ENCODE data around the gene RPS27. TPM values are rescaled to one million over a fixed set of nuclear protein-coding genes. Genes with fewer than 3 reads are reported as not detected.
A peak's percentile ranks its signal among the peaks of the same experiment; 100 is the strongest.
"Not testable (repeated sequence)": the region's sequence is repeated elsewhere in the genome, so short reads cannot be mapped to it uniquely, and the experiment has no call there.

The RPS27 gene
- total RNA-seq, 2 experiments from 2014 or later = 2,339 to 2,449 TPM

GRCh38 chr1:153991151-153991630, 629 bp downstream of the RPS27 start:
- H3K27ac Mint-ChIP-seq = peak overlapping the region; percentile 97
- no peaks in the 10 kb centered on the region for H3K9me3 Mint-ChIP-seq
- peaks cover 42% of the 10 kb centered on the region for H3K4me1 Mint-ChIP-seq (ENCODE audit: low read depth)
- CTCF ChIA-PET = interaction anchor here (0.6 to 0.8 kb wide), 2 partner anchors 198 to 281 kb away, joined by 3 to 5 read pairs; no protein-coding TSS in a partner anchor
- H3K27me3 Mint-ChIP-seq (ENCODE audit: low read depth) = no peaks in the 10 kb centered on the region
- no peak for DNase-seq
- intact Hi-C loops (cut with micrococcal nuclease) = loop anchor here (2.0 to 5.0 kb wide), 3 partner anchors 264 to 336 kb away; partner anchors contain the start of genes ATP8B2, HAX1 and INTS3
- peak overlapping the region; percentile 93 for H3K4me3 Mint-ChIP-seq
- peaks cover 51% of the 10 kb centered on the region for H3K36me3 Mint-ChIP-seq (ENCODE audit: low read depth)

- peaks cover 37% of the 10 kb centered on the region for H3K4me1 Mint-ChIP-seq (ENCODE audit: low read depth)
- no peak for DNase-seq
Measured at GRCh38 chr1:153991806-153992205, 1.2 kb downstream of the RPS27 start.

DNA sequence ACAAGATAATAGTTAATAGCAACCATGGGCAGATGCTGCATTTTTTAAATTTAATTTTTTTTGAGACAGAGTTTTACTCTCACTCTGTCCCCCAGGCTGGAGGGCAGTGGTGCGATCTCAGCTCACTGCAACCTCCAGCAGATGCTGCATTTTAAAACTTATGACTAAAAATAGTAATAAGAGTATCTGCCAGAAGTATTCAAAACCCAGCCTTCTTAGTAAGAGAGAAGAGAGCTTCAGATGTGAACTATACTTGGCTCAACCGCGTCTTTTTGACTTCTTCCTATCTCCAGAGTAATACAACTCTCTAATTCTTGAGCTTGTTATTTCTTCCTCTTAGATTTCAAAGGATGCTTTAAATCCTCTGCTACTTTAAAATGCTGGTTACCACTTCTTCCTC, 4.6 kb downstream of the RPS27 start:
- Mint-ChIP-seq H3K4me1 (ENCODE audit: low read depth) (peaks cover 26% of the 10 kb centered on the region), H3K4me3 (no peak overlapping the region), H3K27ac (no peak overlapping the region), H3K27me3 (ENCODE audit: low read depth) (no peaks in the 10 kb centered on the region), H3K9me3 (no peaks in the 10 kb centered on the region), H3K36me3 (ENCODE audit: low read depth) (peaks cover 52% of the 10 kb centered on the region)
- intact Hi-C loops (cut with micrococcal nuclease) = no loop called here
- CTCF ChIA-PET = interaction anchor here (1.4 to 1.5 kb wide), 2 partner anchors 8 to 109 kb away, joined by 3 read pairs; no protein-coding TSS in a partner anchor
- no peak for DNase-seq

More at GRCh38 chr1:153991806-153992205, 1.2 kb downstream of the RPS27 start:
- Mint-ChIP-seq H3K27me3 (ENCODE audit: low read depth) (no peaks in the 10 kb centered on the region), H3K9me3 (no peaks in the 10 kb centered on the region), H3K4me3 (peak overlapping the region; percentile 93), H3K36me3 (ENCODE audit: low read depth) (peaks cover 52% of the 10 kb centered on the region), H3K27ac (peak overlapping the region; percentile 97)
- CTCF ChIA-PET = interaction anchor here (0.6 kb wide), 2 partner anchors 198 to 320 kb away, joined by 3 to 5 read pairs; no protein-coding TSS in a partner anchor
- intact Hi-C loops (cut with micrococcal nuclease) = loop anchor here (2.0 to 5.0 kb wide), 3 partner anchors 265 to 335 kb away; partner anchors contain the start of genes ATP8B2, HAX1 and INTS3

GRCh38 chr1:153995640-153996039, 5.1 kb downstream of the RPS27 start:
- H3K4me3 Mint-ChIP-seq = no peak overlapping the region
- intact Hi-C loops (cut with micrococcal nuclease) = no loop called here
- DNase-seq = no peak
- CTCF ChIA-PET = interaction anchor here (1.4 kb wide), 1 partner anchor 9 kb away, joined by 3 read pairs; no protein-coding TSS in a partner anchor
- H3K4me1 Mint-ChIP-seq (ENCODE audit: low read depth) = peaks cover 24% of the 10 kb centered on the region
- peaks cover 50% of the 10 kb centered on the region for H3K36me3 Mint-ChIP-seq (ENCODE audit: low read depth)
- H3K9me3 Mint-ChIP-seq = no peaks in the 10 kb centered on the region
- no peak overlapping the region for H3K27ac Mint-ChIP-seq
- no peaks in the 10 kb centered on the region for H3K27me3 Mint-ChIP-seq (ENCODE audit: low read depth)

DNA sequence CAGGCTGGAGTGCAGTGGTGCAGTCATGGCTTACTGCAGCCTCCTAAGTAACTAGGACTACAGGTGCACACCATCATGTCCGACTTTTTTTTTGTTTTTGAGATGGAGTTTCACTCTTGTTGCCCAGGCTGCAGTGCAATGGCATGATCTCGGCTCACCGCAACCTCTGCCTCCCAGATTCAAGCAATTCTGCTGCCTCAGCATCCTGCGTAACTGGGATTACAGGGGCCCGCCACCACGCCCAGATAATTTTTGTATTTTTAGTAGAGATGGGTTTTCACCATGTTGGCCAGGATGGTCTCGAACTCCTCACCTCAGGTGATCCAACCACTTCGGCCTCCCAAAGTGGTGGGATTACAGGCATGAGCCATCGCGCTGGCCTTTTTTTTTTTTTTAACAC, 6.3 kb downstream of the RPS27 start:
- H3K4me3 Mint-ChIP-seq; H3K27ac Mint-ChIP-seq; DNase-seq; intact Hi-C loops (cut with micrococcal nuclease); H3K27me3 Mint-ChIP-seq (ENCODE audit: low read depth); H3K9me3 Mint-ChIP-seq: not testable (repeated sequence)
- H3K36me3 Mint-ChIP-seq (ENCODE audit: low read depth) = peaks cover 38% of the 10 kb centered on the region
- H3K4me1 Mint-ChIP-seq (ENCODE audit: low read depth) = peaks cover 19% of the 10 kb centered on the region
- CTCF ChIA-PET = interaction anchor here (0.7 kb wide), 1 partner anchor 76 kb away, joined by 4 read pairs; no protein-coding TSS in a partner anchor

DNA sequence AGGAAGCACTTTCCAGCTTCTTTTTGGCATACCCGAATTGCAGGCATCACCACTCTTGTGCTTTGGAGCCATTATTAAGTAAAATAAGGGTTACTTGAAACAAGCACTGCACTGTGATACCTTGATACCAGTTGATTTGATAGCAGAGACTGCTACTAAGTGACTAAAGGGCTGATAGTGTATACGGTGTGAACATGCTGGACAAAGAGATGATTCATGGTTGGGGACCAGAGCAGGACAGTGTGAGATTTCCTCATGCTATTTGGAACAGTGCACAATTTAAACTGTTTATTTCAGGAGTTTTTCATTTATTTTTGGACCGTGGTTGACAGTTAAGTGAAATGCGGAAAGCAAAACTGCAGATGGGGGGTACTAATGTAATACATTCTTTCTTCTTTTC, 9.9 kb downstream of the RPS27 start:
- peaks cover 6% of the 10 kb centered on the region for H3K36me3 Mint-ChIP-seq (ENCODE audit: low read depth)
- H3K27me3 Mint-ChIP-seq (ENCODE audit: low read depth) = no peaks in the 10 kb centered on the region
- intact Hi-C loops (cut with micrococcal nuclease) = no loop called here
- no peak for DNase-seq
- peaks cover 1% of the 10 kb centered on the region for H3K4me1 Mint-ChIP-seq (ENCODE audit: low read depth)
- no peak overlapping the region for H3K27ac Mint-ChIP-seq
- H3K9me3 Mint-ChIP-seq = no peaks in the 10 kb centered on the region
- CTCF ChIA-PET = no interaction called here
- H3K4me3 Mint-ChIP-seq = no peak overlapping the region

GRCh38 chr1:154006136-154006535, 15.6 kb downstream of the RPS27 start:
- intact Hi-C loops (cut with micrococcal nuclease) = no loop called here
- Mint-ChIP-seq H3K9me3 (no peaks in the 10 kb centered on the region), H3K4me1 (ENCODE audit: low read depth) (no peaks in the 10 kb centered on the region), H3K36me3 (ENCODE audit: low read depth) (no peaks in the 10 kb centered on the region), H3K27me3 (ENCODE audit: low read depth) (no peaks in the 10 kb centered on the region), H3K27ac (no peak overlapping the region), H3K4me3 (no peak overlapping the region)
- no peak for DNase-seq
- CTCF ChIA-PET = no interaction called here

- intact Hi-C loops (cut with micrococcal nuclease) = loop anchor here (10.0 kb wide), 1 partner anchor 103 kb away; no protein-coding TSS in a partner anchor
- no peaks in the 10 kb centered on the region for H3K9me3 Mint-ChIP-seq
- H3K27ac Mint-ChIP-seq = no peak overlapping the region
Measured at GRCh38 chr1:154012129-154012528, 21.6 kb downstream of the RPS27 start.

DNA sequence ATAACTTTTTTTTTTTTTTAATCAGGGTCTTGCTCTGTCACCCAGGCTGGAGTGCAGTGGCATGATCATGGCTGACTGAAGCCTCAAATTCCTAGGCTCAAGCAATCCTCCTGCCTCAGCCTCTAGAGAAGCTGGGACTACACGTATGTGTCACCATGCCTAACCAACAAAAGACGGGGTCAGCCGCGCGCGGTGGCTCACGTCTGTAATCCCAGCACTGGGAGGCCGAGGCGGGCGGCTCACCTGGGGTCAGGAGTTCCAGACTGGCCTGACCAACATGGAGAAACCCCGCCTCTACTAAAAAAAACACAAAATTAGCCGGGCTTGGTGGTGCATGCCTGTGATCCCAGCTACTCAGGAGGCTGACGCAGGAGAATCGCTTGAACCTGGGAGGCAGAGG, 22.0 kb downstream of the RPS27 start:
- H3K27me3 Mint-ChIP-seq (ENCODE audit: low read depth); H3K27ac Mint-ChIP-seq; H3K9me3 Mint-ChIP-seq; H3K4me3 Mint-ChIP-seq; H3K36me3 Mint-ChIP-seq (ENCODE audit: low read depth); DNase-seq; H3K4me1 Mint-ChIP-seq (ENCODE audit: low read depth); CTCF ChIA-PET: not testable (repeated sequence)
- intact Hi-C loops (cut with micrococcal nuclease) = loop anchor here (10.0 kb wide), 1 partner anchor 102 kb away; no protein-coding TSS in a partner anchor

More at GRCh38 chr1:154012129-154012528, 21.6 kb downstream of the RPS27 start:
- no peak for DNase-seq
- Mint-ChIP-seq H3K36me3 (ENCODE audit: low read depth) (no peaks in the 10 kb centered on the region), H3K27me3 (ENCODE audit: low read depth) (no peaks in the 10 kb centered on the region), H3K4me3 (no peak overlapping the region), H3K4me1 (ENCODE audit: low read depth) (no peaks in the 10 kb centered on the region)
- CTCF ChIA-PET = no interaction called here

DNA sequence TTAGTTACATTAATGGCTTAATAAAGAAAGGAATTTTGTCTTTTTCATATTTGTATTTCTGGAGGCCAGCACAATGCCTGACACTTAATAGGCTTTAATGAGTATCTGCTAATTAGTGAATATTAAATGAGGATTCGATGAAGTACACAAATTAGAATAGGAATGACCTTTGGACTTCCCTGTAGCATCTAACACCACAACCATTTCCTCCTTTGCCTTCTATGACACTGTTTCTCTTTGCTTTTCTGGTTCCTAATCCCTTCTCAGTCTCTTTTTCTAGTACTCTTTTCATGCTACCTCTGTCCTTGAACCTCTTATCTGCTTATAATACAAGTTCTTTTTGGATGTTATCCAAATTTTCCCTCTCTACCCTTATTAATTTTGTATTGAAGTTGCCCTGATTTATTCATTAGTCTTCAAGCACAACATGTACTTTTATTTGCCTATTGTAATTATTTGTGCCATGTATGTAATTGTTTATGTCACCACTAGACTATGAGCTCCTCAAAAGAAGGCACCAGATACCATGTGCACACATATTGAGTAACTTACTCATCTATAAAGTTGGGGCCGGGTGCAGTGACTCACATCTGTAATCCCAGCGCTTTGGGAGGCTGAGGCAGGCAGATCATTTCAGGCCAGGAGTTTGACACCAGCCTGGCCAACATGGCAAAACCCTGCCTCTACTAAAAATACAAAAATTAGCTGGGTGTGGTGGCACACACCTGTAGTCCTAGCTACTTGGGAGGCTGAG, 23.8 kb downstream of the RPS27 start:
- no peak for DNase-seq
- H3K4me1 Mint-ChIP-seq (ENCODE audit: low read depth) = no peaks in the 10 kb centered on the region
- no peak overlapping the region for H3K4me3 Mint-ChIP-seq
- H3K36me3 Mint-ChIP-seq (ENCODE audit: low read depth) = no peaks in the 10 kb centered on the region
- no peaks in the 10 kb centered on the region for H3K27me3 Mint-ChIP-seq (ENCODE audit: low read depth)
- H3K9me3 Mint-ChIP-seq = no peaks in the 10 kb centered on the region
- intact Hi-C loops (cut with micrococcal nuclease) = loop anchor here (10.0 kb wide), 1 partner anchor 100 kb away; no protein-coding TSS in a partner anchor
- CTCF ChIA-PET = interaction anchor here (0.6 kb wide), 1 partner anchor 88 kb away, joined by 3 read pairs; no protein-coding TSS in a partner anchor
- H3K27ac Mint-ChIP-seq = no peak overlapping the region

GRCh38 chr1:154019269-154019668, 28.7 kb downstream of the RPS27 start:
- Mint-ChIP-seq H3K4me1 (ENCODE audit: low read depth) (no peaks in the 10 kb centered on the region), H3K36me3 (ENCODE audit: low read depth) (no peaks in the 10 kb centered on the region), H3K27ac (no peak overlapping the region), H3K27me3 (ENCODE audit: low read depth) (no peaks in the 10 kb centered on the region), H3K4me3 (no peak overlapping the region), H3K9me3 (no peaks in the 10 kb centered on the region)
- no peak for DNase-seq
- intact Hi-C loops (cut with micrococcal nuclease) = loop anchor here (10.0 kb wide), 1 partner anchor 96 kb away; no protein-coding TSS in a partner anchor
- CTCF ChIA-PET = interaction anchor here (1.0 kb wide), 1 partner anchor 11 kb away, joined by 3 read pairs; no protein-coding TSS in a partner anchor

DNA sequence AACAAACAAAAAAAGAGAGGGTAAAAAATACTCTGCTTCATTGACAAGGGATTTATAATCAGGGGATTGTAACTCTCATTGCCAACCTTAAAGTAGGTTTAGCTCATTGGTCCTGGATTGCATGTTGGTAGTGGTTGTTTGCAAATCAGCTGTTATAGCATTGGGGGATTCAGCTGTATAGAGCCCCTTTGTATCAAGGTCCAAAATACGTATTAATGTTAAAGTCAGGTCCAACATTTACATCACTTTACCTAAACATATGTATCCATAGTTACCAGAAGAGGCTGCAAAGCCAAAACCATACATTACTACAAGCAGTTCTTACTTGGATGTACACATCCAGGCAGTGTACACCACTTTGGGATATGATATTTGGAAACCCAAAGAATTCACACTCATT, 29.4 kb downstream of the RPS27 start:
- Mint-ChIP-seq H3K36me3 (ENCODE audit: low read depth) (no peaks in the 10 kb centered on the region), H3K27ac (no peak overlapping the region), H3K27me3 (ENCODE audit: low read depth) (no peaks in the 10 kb centered on the region), H3K4me1 (ENCODE audit: low read depth) (no peaks in the 10 kb centered on the region), H3K4me3 (no peak overlapping the region), H3K9me3 (no peaks in the 10 kb centered on the region)
- intact Hi-C loops (cut with micrococcal nuclease) = loop anchor here (10.0 kb wide), 1 partner anchor 95 kb away; no protein-coding TSS in a partner anchor
- CTCF ChIA-PET = interaction anchor here (1.0 to 1.1 kb wide), 2 partner anchors 10 to 25 kb away, joined by 3 to 4 read pairs; no protein-coding TSS in a partner anchor
- no peak for DNase-seq
